SK-N-MC (cell line): ENCODE data around the gene APOL1.
"Not testable (repeated sequence)": the region's sequence is repeated elsewhere in the genome, so short reads cannot be mapped to it uniquely, and the experiment has no call there.

Experiments
- EZH2 ChIP-seq: fragments of 200-600 bp; sonication (generic); IDR thresholded peaks from one replicate; pipeline ENCODE4 v1.6.1; 2017; ENCODE audit warnings: antibody characterized with exemption
- FOXP2 ChIP-seq: optimal IDR thresholded peaks from 2 replicates; pipeline ENCODE3; 2011; ENCODE audit warnings: mild to moderate bottlenecking, moderate library complexity; ENCODE audit not compliant: insufficient read depth; ENCODE audit errors: extremely low read length, control extremely low read depth
- POLR2AphosphoS5 ChIP-seq: IDR thresholded peaks from 2 replicates; pipeline ENCODE4 v1.6.1; 2012; ENCODE audit warnings: mild to moderate bottlenecking, low read depth, low read length, borderline replicate concordance

GRCh38 chr22:36289948-36290371 is 37.0 kb downstream of the APOL1 start:
- TF ChIP-seq EZH2, POLR2AphosphoS5, FOXP2: not testable (repeated sequence)
